Testis (tissue), 2 donors: Measurements from ENCODE around the gene ST8SIA5.

Source experiments
- POLR2A ChIP-seq: fragments of 450-650 bp; IDR thresholded peaks from one replicate; pipeline ENCODE4 v1.6.1; 2017; ENCODE audit warnings: antibody characterized with exemption, mild to moderate bottlenecking, moderate library complexity
- TF ChIP-seq, protein P1 (sequence below), 3 experiments: fragments of 450-650 bp in 2 of 3; fragments of 200-600 bp in 1 of 3; sonication (generic) in 1 of 3; IDR thresholded peaks; one replicate each; pipeline ENCODE4 v1.5.1; 2016 to 2019; ENCODE audit warnings: antibody characterized with exemption in 3 of 3, mild to moderate bottlenecking in 2 of 3, moderate library complexity in 1 of 3

- no peak for TF ChIP-seq POLR2A
- TF ChIP-seq, protein P1, sequence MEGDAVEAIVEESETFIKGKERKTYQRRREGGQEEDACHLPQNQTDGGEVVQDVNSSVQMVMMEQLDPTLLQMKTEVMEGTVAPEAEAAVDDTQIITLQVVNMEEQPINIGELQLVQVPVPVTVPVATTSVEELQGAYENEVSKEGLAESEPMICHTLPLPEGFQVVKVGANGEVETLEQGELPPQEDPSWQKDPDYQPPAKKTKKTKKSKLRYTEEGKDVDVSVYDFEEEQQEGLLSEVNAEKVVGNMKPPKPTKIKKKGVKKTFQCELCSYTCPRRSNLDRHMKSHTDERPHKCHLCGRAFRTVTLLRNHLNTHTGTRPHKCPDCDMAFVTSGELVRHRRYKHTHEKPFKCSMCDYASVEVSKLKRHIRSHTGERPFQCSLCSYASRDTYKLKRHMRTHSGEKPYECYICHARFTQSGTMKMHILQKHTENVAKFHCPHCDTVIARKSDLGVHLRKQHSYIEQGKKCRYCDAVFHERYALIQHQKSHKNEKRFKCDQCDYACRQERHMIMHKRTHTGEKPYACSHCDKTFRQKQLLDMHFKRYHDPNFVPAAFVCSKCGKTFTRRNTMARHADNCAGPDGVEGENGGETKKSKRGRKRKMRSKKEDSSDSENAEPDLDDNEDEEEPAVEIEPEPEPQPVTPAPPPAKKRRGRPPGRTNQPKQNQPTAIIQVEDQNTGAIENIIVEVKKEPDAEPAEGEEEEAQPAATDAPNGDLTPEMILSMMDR (IDR thresholded peaks at IDR 0.05): no peak
Measured at GRCh38 chr18:46759890-46760289, 3.0 kb upstream of the ST8SIA5 start.
